ENCODE results near the gene TWIST2.

Gene TWIST2

DNA sequence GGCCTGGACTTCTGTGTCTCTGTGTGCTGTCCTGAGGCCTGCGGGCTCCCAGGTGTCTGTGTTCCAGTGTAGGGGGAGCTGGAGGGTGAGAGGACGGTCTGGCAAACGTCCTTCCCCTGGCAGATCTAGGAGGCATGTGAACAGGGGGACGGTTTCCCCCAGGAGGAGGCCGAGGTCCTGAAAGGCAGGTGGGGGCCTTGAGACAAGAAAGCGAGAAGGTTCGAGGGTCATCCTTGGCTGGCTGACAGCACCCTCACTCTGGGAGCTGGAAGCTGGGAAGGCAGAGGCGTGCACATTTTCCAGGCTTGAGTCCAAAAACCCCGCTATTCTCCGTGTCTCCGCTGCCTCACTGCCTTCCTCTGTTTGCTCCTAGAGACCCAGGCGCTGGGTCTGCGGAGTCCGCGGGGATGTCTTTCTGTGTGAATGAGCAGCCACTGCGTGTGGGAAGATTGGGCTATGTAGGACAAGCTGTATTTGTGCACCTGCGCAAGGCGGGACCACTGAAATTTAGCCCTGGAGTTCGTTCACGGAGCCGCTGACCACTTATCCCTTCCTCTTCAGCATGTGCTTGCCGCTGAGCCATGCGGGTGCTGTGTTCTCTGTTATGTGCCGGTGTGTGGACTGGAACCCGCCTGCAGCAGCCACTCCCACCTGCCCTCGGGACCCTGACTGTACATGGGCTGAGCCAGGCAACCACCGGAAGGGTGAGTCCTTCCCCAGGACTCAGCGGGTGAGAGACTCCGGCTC, 43.7 kb downstream of the TWIST2 start:
- no peak for DNase-seq

GRCh38 chr2:238892204-238892500, 44.3 kb downstream of the TWIST2 start:
- no peak for DNase-seq

- no peak for DNase-seq
These were observed 44.9 kb downstream of the TWIST2 start for GRCh38 chr2:238892796-238893195.

GRCh38 chr2:238893349-238894000, 45.6 kb downstream of the TWIST2 start:
- DNase-seq = no peak

DNA sequence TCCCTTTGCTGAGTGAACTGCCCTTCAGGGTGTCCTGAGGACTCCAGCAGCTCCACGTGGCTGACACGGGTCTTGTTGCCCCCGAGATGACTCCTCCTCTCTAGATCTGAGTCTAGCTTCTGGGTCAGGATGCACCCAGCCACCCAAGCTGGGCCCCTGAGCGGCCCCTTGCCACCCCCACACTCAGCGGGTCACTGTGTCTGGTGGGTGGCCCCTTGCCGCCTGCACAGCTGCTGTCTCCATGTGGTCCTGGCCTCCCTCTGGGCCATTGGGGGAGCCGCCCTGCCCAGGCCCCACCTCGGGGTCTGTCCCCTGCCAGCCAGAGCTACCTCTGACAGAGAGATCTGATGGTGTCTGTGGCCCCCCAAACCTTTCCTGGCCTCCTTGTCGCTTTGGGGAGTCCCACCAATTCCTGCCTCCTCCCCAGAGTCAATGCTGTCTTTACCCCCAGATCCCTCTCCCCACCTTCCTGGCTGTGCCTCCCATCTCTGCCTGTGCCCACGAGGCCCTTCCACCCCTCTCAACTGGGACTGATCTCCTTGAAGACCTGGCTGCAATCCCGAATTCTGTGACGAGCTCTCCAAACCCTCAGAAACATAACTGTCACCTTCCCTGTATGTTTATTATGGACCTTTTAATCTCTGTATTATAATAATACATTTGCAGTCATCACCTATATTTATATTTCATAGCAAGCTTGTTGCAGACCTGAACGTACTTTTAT, 46.5 kb downstream of the TWIST2 start:
- no peak for DNase-seq

DNA sequence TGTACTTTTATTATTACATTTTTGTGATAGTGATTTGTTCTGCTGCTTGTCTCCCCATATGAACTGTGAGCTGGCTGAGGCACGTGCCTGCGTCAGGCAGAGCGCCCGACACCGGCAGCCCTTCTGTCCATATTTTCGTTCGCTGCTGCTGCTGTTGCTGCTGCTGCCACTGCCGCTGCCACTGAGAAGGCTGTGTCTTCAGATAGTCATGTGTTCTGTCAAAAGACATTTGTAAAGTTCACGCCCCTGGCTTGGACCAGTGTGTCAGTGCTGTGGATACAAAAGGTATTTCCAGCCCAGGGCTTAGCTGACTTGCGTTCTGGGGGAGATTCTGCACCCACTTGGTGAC, 47.0 kb downstream of the TWIST2 start:
- DNase-seq = no peak

DNA sequence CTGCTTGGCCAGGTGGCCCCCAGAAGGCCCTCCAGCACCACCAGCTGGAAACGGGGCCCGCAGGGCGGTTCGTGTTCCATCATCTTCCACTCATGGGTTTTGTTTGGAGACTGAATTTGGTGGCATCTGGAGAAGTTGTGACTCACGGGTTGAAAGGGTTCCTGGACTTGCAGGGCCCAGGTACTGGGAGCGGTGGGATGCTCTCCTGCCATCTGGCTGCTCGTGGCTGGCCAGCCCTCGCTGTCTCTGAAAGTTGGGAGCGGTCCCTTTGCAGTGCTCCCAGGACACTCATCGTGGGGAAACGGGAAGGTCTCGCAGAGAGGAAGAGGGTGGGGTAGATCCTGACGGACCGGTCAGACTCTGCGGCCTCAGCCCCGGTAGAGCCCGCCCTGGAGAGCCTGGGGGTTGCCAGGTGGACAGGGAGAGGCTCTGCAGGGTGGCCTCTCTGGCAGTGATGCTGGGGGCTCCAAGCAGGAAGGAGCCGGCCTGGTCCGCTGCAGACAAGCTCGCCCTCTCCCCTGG, 47.5 kb downstream of the TWIST2 start:
- DNase-seq = no peak

DNA sequence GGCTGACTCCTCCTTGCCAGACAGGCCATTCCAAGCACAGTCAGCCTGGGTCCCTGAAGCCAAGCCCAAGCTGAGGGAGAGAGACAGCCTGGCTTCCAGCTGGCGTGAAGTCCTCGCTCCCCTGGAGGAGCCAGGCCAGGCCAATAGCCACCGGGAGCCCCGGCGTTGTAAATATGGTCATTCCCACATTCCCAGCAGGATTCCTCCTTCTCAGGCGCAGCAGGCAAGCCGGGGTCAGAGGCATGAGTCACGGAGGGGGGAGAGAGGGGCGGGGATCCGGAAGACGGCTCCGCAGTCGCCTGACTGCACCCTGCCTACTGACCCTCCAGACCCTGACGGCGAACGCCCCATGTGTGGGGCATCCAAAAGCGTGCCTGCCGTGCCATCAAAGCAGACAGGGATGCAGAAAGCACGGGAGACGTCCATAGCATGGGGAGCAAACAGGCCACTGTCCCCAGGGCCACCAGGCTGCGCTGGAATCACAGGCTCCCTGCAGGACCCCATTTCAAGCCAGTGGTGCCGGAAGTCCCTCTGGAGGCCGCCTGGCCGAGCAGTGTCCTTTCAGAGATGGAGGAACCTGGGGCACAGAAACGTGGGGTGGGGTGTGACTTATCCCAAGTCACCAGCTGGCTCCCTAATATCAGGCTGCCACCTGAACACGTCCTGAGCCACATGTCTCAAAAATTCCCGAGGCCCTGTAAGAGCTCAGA, 48.2 kb downstream of the TWIST2 start:
- no peak for DNase-seq

DNA sequence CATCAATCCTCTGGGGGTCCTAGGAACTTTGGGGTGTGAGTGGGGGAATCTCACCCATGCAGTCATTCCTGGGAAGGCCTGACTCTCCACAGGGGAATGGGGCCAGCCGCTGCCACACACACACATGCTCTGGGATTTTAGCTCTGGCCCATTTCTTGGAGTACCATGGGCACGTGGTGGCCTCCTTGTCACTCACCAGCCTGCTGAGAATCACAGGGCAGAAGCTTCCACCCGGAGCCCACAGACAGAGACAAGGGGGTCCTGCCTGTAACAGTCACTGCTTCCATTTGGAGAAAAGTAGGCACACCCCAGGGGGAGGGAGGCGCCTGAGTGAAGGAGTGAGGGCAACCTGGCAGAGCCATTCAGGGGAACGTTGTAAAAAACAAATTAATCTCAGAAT, 48.8 kb downstream of the TWIST2 start:
- no peak for DNase-seq

- DNase-seq = no peak
These were observed 49.4 kb downstream of the TWIST2 start for GRCh38 chr2:238897122-238897880.

- no peak for DNase-seq
These were observed 50.0 kb downstream of the TWIST2 start for GRCh38 chr2:238897911-238898311.

DNA sequence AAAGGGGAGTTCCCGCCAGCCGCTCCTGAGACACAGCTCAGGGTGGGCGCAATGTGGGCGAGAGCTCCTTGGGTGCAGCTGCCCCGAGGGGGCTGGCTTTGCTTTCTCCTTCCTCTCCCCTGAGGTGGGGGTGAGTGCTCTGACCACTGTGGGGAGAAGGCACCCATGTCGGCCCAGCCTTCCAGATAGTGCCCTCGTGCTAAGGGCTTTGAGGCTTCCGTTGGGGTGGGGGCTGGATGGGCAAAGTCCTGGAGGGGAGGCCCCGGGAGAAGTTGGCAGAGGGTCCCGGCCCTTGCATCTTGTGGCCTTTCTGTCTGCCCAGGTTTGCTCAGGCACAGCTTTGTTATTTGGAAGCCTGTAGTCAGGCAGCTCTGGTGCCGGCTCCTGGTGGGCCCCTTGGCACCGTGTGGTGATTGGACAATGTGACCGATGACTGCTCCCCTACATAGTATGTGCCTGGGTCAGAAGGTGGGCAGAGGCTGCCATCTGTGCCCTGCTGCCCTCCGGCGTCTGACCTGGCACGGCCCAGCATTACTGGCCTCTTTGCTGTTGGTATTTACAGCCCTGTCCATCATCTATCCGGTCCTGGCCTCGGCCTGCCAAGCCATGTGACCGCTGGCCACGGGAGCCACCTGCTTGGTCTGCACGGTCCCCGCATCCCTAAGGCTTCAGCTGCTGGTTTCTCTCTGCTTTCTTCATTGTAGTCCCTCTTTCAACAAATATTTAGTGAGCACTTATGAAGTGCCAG, 50.8 kb downstream of the TWIST2 start:
- no peak for DNase-seq

DNA sequence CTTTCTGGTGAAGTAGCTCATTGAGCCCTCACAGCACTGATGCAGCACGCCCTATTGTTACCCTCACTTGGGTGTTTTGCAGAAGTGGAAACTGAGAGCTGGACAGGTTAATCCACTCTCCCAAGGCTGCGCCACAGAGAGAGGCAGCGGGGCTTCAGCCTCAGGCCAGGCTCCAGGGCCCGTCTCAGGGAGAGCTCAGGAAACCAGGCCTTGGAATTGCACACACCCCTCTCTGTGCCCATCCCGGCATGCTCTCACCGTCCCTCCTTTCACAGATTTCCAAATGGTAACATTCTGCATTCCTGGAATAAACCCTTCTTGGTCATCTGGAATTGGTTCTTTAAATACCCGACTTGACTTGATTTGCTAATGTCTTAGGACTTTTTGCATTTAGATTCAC, 51.5 kb downstream of the TWIST2 start:
- DNase-seq = no peak

- no peak for DNase-seq
These were observed 52.6 kb downstream of the TWIST2 start for GRCh38 chr2:238900511-238900910.

- no peak for DNase-seq
These were observed 53.7 kb downstream of the TWIST2 start for GRCh38 chr2:238901461-238902057.

DNA sequence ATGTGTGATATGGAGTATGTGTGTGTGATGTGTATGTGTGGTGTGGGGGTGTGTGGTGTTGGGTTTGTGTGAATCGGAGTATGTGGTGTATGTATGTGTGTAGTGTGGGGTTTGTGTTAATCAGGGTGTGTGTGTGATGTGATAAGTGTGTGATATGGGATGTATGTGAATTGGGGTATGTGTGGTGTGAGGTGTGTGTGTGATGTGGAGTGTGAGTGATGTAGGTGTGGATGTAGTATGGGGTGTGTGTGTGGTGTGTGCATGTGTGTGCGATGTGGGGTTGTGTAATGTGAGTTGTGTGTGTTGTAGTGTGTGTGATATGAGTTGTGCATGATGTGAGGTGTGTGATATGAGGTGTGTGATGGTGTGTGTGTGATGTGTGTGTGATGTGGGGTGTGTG, 54.4 kb downstream of the TWIST2 start:
- DNase-seq = no peak

DNA sequence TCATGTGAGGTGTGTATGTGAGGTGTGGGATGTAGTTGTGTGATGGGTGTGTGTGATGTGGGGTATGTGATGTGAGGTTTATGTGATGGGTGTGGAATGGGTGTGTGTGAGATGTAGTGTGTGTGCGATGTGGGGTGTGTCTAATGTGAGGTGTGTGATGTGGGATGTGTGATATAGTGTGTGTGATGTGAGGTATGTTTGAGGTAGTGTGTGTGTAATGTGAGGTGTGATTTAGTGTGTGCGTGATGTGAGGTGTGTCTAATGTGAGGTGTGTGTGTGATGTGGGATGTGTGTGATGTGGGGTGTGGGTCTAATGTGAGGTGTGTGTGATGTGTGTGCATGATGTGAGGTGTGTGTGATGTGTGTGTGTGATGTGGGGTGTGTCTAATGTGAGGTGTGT, 55.3 kb downstream of the TWIST2 start:
- no peak for DNase-seq

- DNase-seq = no peak
These were observed 56.3 kb downstream of the TWIST2 start for GRCh38 chr2:238904177-238904576.

GRCh38 chr2:238904716-238905115, 56.8 kb downstream of the TWIST2 start:
- no peak for DNase-seq

DNA sequence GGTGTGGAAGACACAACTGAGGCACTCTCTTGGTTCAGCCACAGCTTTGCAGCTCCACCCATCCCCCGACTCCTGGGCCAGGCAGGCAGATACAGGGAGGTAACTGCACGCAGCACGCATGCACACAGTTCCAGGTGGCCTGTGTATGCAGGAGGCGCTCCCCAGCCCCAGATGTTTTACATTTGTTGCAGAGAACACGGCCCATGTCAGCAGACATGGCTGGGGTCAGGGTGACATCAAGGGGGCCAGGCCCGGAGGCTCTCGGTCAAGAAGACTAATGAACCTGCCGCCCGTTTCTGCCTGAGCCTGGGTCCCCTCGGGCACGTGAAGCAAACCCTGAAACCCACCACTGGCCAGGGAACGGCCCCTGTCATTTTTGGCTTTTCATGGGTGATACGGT, 57.3 kb downstream of the TWIST2 start:
- DNase-seq = no peak

DNA sequence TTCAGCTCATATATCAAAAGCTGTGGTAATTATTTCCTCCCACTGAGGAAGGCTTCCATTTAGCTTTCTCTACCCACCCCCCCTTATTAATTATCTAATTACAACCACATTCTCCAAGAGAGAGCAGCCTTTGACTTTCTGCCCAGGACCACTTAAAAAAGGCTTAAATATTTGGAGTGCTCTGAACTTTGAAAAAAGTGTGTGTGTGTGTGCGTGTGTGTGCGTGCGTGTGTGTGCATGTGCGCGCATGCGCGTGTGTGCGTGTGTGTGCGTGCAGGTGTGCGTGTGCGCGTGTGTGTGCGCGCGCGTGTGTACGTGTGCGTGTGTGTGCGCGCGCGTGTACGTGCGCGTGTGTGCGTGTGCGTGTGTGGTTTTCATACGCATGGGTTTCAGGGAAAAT, 57.8 kb downstream of the TWIST2 start:
- no peak for DNase-seq

All from hippocampal formation (tissue), 2 donors.